ENCODE data around the gene CRYL1. TPM values are rescaled to one million over a fixed set of nuclear protein-coding genes. Genes with fewer than 3 reads are reported as not detected.

The CRYL1 gene
- total and polyA plus RNA-seq, 2 donors (not counting 1 experiment from before 2014, with no cell fraction given), result 6.5 to 15.1 TPM

DNA sequence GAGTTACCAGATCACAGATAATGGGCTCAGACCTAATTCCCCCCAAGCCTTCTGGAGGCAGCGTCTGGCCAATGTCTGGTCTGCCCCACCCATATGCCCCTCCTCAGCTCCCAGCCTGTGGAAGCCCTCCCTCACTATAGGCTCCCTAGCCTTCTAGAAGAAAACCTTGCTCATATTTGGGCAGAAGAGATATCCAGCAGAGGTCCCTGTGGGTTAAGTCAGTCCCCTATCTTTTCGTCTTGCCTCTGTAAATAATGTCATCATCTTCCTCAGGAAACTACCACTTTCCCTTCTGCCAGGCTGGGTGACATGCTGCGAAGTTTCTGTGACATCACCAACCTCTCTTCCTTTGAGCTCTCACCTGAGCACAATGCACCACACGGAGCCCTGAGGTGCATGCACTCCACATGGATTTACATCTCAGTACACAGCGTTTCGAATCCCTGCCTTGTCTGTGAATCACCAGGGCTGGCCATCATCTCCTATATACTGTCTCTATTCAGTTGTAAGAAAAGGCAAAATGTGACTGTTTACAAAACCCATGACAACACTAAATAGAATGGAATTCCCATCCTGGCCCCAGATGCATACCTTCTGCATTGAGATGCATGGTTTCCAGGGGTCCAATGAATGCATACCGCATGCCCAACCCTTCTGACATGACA is 112.8 kb downstream of the CRYL1 start:
- Mint-ChIP-seq H3K4me1 (peaks cover 7% of the 10 kb centered on the region), H3K27me3 (no peaks in the 10 kb centered on the region), H3K4me3 (no peak overlapping the region), H3K27ac (no peak overlapping the region), H3K9me3 (ENCODE audit: insufficient read depth) (no peaks in the 10 kb centered on the region)
- no peaks in the 10 kb centered on the region for H3K36me3 ChIP-seq (replicated peaks in 1 of 2; ENCODE audit: control extremely low read depth in 1 of 2, control insufficient read depth in 1 of 2, extremely low read depth in 1 of 2, insufficient read depth in 2 of 2, low read length in 1 of 2)
- no peak overlapping the region for H3K4me3 ChIP-seq (ENCODE audit: control extremely low read depth in 1 of 5, extremely low read depth in 1 of 5, insufficient read depth in 1 of 5, low read depth in 2 of 5, low read length in 4 of 5)
- H3K79me2 ChIP-seq (ENCODE audit: control insufficient read depth, insufficient read depth, low read length), result no peaks in the 10 kb centered on the region
- TF ChIP-seq, protein P1, sequence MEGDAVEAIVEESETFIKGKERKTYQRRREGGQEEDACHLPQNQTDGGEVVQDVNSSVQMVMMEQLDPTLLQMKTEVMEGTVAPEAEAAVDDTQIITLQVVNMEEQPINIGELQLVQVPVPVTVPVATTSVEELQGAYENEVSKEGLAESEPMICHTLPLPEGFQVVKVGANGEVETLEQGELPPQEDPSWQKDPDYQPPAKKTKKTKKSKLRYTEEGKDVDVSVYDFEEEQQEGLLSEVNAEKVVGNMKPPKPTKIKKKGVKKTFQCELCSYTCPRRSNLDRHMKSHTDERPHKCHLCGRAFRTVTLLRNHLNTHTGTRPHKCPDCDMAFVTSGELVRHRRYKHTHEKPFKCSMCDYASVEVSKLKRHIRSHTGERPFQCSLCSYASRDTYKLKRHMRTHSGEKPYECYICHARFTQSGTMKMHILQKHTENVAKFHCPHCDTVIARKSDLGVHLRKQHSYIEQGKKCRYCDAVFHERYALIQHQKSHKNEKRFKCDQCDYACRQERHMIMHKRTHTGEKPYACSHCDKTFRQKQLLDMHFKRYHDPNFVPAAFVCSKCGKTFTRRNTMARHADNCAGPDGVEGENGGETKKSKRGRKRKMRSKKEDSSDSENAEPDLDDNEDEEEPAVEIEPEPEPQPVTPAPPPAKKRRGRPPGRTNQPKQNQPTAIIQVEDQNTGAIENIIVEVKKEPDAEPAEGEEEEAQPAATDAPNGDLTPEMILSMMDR (IDR thresholded peaks at IDR 0.05), result no peak
- TF ChIP-seq EZH2 (IDR thresholded peaks at IDR 0.05; ENCODE audit: borderline replicate concordance, insufficient read depth, low read depth, low read length, poor library complexity, severe bottlenecking), result no peak
- WGBS (ENCODE audit: insufficient coverage), result 78% methylated on average over 5 of the region's 7 CpGs
- H3K4me2 ChIP-seq (replicated peaks; ENCODE audit: low read depth, low read length, poor library complexity, severe bottlenecking), result no peak overlapping the region
- ChIA-PET POLR2A (no interaction called here), CTCF (no interaction called here)
- DNase-seq (no peak), ATAC-seq (ENCODE audit: low read depth) (no peak)
- no peaks in the 10 kb centered on the region for H4K20me1 ChIP-seq (ENCODE audit: control insufficient read depth, insufficient read depth, low read length, poor library complexity, severe bottlenecking)
- no peak overlapping the region for H3K9ac ChIP-seq (ENCODE audit: low read length)
- H3K9me3 ChIP-seq (ENCODE audit: control extremely low read depth in 1 of 3, control insufficient read depth in 2 of 3, insufficient read depth in 1 of 3, low read length in 2 of 3), result peaks cover 0 to 21% (median 0%) of the 10 kb centered on the region in 3 donors
- H3K27me3 ChIP-seq (replicated peaks in 1 of 4; ENCODE audit: control extremely low read depth in 1 of 4, control insufficient read depth in 3 of 4, insufficient read depth in 4 of 4, low read length in 3 of 4), result no peaks in the 10 kb centered on the region
- peaks cover 7% of the 10 kb centered on the region in 2 donors for H3K4me1 ChIP-seq (ENCODE audit: control insufficient read depth in 2 of 2, insufficient read depth in 2 of 2, low read length in 2 of 2)
- intact Hi-C loops (cut with micrococcal nuclease), result no loop called here
- no peak overlapping the region for H2AFZ ChIP-seq (ENCODE audit: insufficient read depth, low read depth, low read length, poor library complexity, severe bottlenecking)
- H3K27ac ChIP-seq (ENCODE audit: low read length in 2 of 2), result no peak overlapping the region

DNA sequence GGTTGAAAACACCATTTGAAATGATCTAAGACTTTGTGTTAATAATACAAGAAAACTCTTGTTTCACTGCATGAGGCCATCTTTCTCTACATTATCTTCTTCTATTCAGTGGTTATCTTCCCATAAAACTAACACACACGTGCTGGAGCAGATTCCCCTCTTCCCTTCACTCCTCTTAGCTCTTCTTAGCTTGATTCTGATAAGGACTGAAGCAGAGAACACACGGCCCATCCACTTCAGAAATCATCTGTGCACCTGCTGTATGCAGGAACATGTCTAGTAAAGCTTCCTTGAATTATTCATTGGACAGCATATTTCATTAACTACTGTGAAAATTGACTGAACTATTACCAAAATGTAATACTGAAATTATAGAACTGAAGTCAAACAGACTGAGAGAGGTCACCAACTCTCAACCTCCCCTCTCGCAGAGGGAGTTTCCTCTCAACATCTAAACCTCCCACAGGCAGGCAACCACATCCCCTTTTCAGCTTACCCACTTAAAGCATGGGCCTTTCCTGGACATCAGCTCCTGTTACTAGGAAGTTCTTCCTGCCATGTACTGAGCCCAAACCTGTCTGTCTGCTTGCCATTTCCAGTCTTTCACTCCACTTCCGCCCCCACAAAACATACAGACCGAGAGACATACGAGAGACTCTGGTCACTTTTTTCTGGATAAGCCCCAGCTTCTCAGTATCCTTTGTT is 113.9 kb downstream of the CRYL1 start:
- Histone ChIP-seq H3K4me1 (ENCODE audit: control insufficient read depth in 2 of 2, insufficient read depth in 2 of 2, low read length in 2 of 2) (peaks cover 7% of the 10 kb centered on the region in 2 donors), H2AFZ (ENCODE audit: insufficient read depth, low read depth, low read length, poor library complexity, severe bottlenecking) (no peak overlapping the region), H4K20me1 (ENCODE audit: control insufficient read depth, insufficient read depth, low read length, poor library complexity, severe bottlenecking) (no peaks in the 10 kb centered on the region), H3K4me3 (ENCODE audit: control extremely low read depth in 1 of 5, extremely low read depth in 1 of 5, insufficient read depth in 1 of 5, low read depth in 2 of 5, low read length in 4 of 5) (no peak overlapping the region), H3K9me3 (ENCODE audit: control extremely low read depth in 1 of 3, control insufficient read depth in 2 of 3, insufficient read depth in 1 of 3, low read length in 2 of 3) (peaks cover 0 to 21% (median 0%) of the 10 kb centered on the region in 3 donors), H3K27me3 (replicated peaks in 1 of 4; ENCODE audit: control extremely low read depth in 1 of 4, control insufficient read depth in 3 of 4, insufficient read depth in 4 of 4, low read length in 3 of 4) (no peaks in the 10 kb centered on the region), H3K4me2 (replicated peaks; ENCODE audit: low read depth, low read length, poor library complexity, severe bottlenecking) (no peak overlapping the region), H3K36me3 (replicated peaks in 1 of 2; ENCODE audit: control extremely low read depth in 1 of 2, control insufficient read depth in 1 of 2, extremely low read depth in 1 of 2, insufficient read depth in 2 of 2, low read length in 1 of 2) (no peaks in the 10 kb centered on the region), H3K79me2 (ENCODE audit: control insufficient read depth, insufficient read depth, low read length) (no peaks in the 10 kb centered on the region), H3K27ac (ENCODE audit: low read length in 2 of 2) (no peak overlapping the region), H3K9ac (ENCODE audit: low read length) (peak overlapping the region; percentile 7)
- H3K27me3 Mint-ChIP-seq, result no peaks in the 10 kb centered on the region
- peak; percentile 14 for DNase-seq
- intact Hi-C loops (cut with micrococcal nuclease), result no loop called here
- ChIA-PET CTCF (no interaction called here), POLR2A (no interaction called here)
- H3K4me3 Mint-ChIP-seq, result no peak overlapping the region
- H3K4me1 Mint-ChIP-seq, result peaks cover 7% of the 10 kb centered on the region
- TF ChIP-seq, protein P1 (IDR thresholded peaks at IDR 0.05), result no peak
- TF ChIP-seq EZH2 (IDR thresholded peaks at IDR 0.05; ENCODE audit: borderline replicate concordance, insufficient read depth, low read depth, low read length, poor library complexity, severe bottlenecking), result no peak
- WGBS (ENCODE audit: insufficient coverage), result 8% methylated on average over 6 of the region's 6 CpGs
- H3K9me3 Mint-ChIP-seq (ENCODE audit: insufficient read depth), result no peaks in the 10 kb centered on the region
- H3K27ac Mint-ChIP-seq, result no peak overlapping the region
- ATAC-seq (ENCODE audit: low read depth), result no peak
